Hepatocyte (in vitro differentiated cells): ENCODE results near the gene DDX56. TPM values are rescaled to one million over a fixed set of nuclear protein-coding genes. Genes with fewer than 3 reads are reported as not detected.

Experiments used
- polyA plus RNA-seq: library from polyadenylated mRNA; unstranded; fragments of >200 nt; fragmentation: Nextera tagmentation; extraction: Ambion mirVana; gene quantifications from 2 replicates; pipeline ENCODE4 v1.2.1, GENCODE V29; 2016
- total RNA-seq: library from RNA; depleted of rRNA; stranded (reverse); fragments of >200 nt; gene quantifications from 2 replicates; pipeline ENCODE4 v1.2.3, GENCODE V29; 2014

DDX56 gene
- total and polyA plus RNA-seq, 2 experiments from 2014 or later: 57.1 to 85.0 TPM

Other genes with a start within 250 kb of the DDX56 start
- gene CAMK2B, start 248.3 kb downstream of the DDX56 start, total RNA-seq: 0.37 TPM in 1 of 2 replicates, not detected in the other
- 1.7 TPM in 1 of 2 replicates, not detected in the other for gene CAMK2B, start 248.3 kb downstream of the DDX56 start, polyA plus RNA-seq
- gene NUDCD3, start 83.2 kb downstream of the DDX56 start, total RNA-seq: 35.1 and 60.8 TPM in 2 replicates
- 42.6 and 54.7 TPM in 2 replicates for gene NUDCD3, start 83.2 kb downstream of the DDX56 start, polyA plus RNA-seq
- gene NPC1L1, start 32.6 kb downstream of the DDX56 start, total RNA-seq: 14.8 and 20.6 TPM in 2 replicates
- 25.3 and 25.8 TPM in 2 replicates for gene NPC1L1, start 32.6 kb downstream of the DDX56 start, polyA plus RNA-seq
- gene TMED4, start 8.3 kb upstream of the DDX56 start, total RNA-seq: 239 and 245 TPM in 2 replicates
- gene TMED4, start 8.3 kb upstream of the DDX56 start, polyA plus RNA-seq: 86.7 and 94.3 TPM in 2 replicates
- gene OGDH, start 32.7 kb upstream of the DDX56 start, total RNA-seq: 61.1 and 65.3 TPM in 2 replicates
- gene OGDH, start 32.7 kb upstream of the DDX56 start, polyA plus RNA-seq: 38.8 and 40.8 TPM in 2 replicates
- 6.2 and 10.5 TPM in 2 replicates for gene ZMIZ2, start 174.9 kb upstream of the DDX56 start, total RNA-seq
- 37.0 and 39.6 TPM in 2 replicates for gene ZMIZ2, start 174.9 kb upstream of the DDX56 start, polyA plus RNA-seq
- 2,189 and 2,465 TPM in 2 replicates for gene PPIA, start 222.8 kb upstream of the DDX56 start, total RNA-seq
- gene PPIA, start 222.8 kb upstream of the DDX56 start, polyA plus RNA-seq: 2,123 and 2,231 TPM in 2 replicates